Peyer's patch (tissue), 4 donors: ENCODE data around the gene CDK2. TPM values are rescaled to one million over a fixed set of nuclear protein-coding genes. Genes with fewer than 3 reads are reported as not detected.
"Not testable (repeated sequence)": the region's sequence is repeated elsewhere in the genome, so short reads cannot be mapped to it uniquely, and the experiment has no call there.

Experiments
- DNase-seq, 3 donors: peaks; one replicate each; pipeline ENCODE4 v3.0.0-alpha.2; 2017 to 2019
- H3K27ac ChIP-seq, 4 donors: fragments of 200-600 bp; sonication (generic); one replicate each; pipeline ENCODE4 v1.5.1; 2016 to 2019
- H3K27me3 ChIP-seq, 2 donors: fragments of 200-600 bp; sonication (generic); one replicate each; pipeline ENCODE4 v1.5.1; 2019
- H3K36me3 ChIP-seq, 3 donors: fragments of 200-600 bp; sonication (generic); one replicate each; pipeline ENCODE4 v1.5.1; 2016 to 2019
- H3K4me1 ChIP-seq, 4 donors: fragments of 200-600 bp; sonication (generic); one replicate each; pipeline ENCODE4 v1.5.1; 2016 to 2019
- H3K4me3 ChIP-seq, 4 donors: fragments of 200-600 bp; sonication (generic); 1 replicate in 3 of 4; 2 replicates in 1 of 4; pipeline ENCODE4 v1.5.1; 2016 to 2019; ENCODE audit warnings: mild to moderate bottlenecking in 1 of 4
- H3K9me3 ChIP-seq, 4 donors: fragments of 200-600 bp; sonication (generic); one replicate each; pipeline ENCODE4 v1.5.1; 2016 to 2019; ENCODE audit warnings: mild to moderate bottlenecking in 1 of 4
- CTCF ChIP-seq, 6 experiments: fragments of 450-650 bp in 4 of 6; fragments of 200-600 bp in 2 of 6; sonication (generic) in 1 of 6; IDR thresholded peaks; one replicate each; pipeline ENCODE4 v1.5.1; 2017 to 2019; ENCODE audit warnings: antibody characterized with exemption in 6 of 6, mild to moderate bottlenecking in 3 of 6, moderate library complexity in 1 of 6
- POLR2A ChIP-seq, 2 donors: fragments of 450-650 bp; IDR thresholded peaks; one replicate each; pipeline ENCODE4 v1.5.1; 2017; ENCODE audit warnings: antibody characterized with exemption in 2 of 2, mild to moderate bottlenecking in 2 of 2, moderate library complexity in 2 of 2
- total RNA-seq, 4 donors: library from RNA; depleted of rRNA; stranded (reverse); fragments of >200 nt; gene quantifications; one replicate each; pipeline ENCODE4 v1.1.0, GENCODE V29; 2016

The CDK2 gene
- 10 to 100 TPM in 3 of 4 donors, 1 to 10 TPM in 1; 7.7 to 55.3 (median 13.4) TPM for total RNA-seq

GRCh38 chr12:55966408-55967281 lies at the start of gene CDK2:
Gene CDK2 (plus strand): TSS chr12:55966830. CDS start chr12:55967009, 179 bp downstream.
- peak; percentile 96 to 98 (median 97) for DNase-seq
- Histone ChIP-seq H3K4me1 (peaks cover 0 to 11% (median 2%) of the 10 kb centered on the region in 4 donors), H3K27me3 (no peaks in the 10 kb centered on the region), H3K4me3 (peak within 1 kb of the TSS; percentile 60 to 79 (median 76)), H3K27ac (peak within 1 kb of the TSS; percentile 69 to 81 (median 78)), H3K36me3 (no peaks in the 10 kb centered on the region), H3K9me3 (no peaks in the 10 kb centered on the region)
- no peak for TF ChIP-seq CTCF (IDR thresholded peaks at IDR 0.05)
- TF ChIP-seq POLR2A (IDR thresholded peaks at IDR 0.05): peak; percentile 37 to 64

- DNase-seq, H3K27me3 ChIP-seq, H3K4me3 ChIP-seq, H3K27ac ChIP-seq, H3K9me3 ChIP-seq: not testable (repeated sequence)
- peaks cover 0 to 14% (median 2%) of the 10 kb centered on the region in 4 donors for H3K4me1 ChIP-seq
- H3K36me3 ChIP-seq: peaks cover 0 to 31% (median 0%) of the 10 kb centered on the region in 3 donors
Measured at GRCh38 chr12:55919032-55919431, 47.6 kb upstream of the CDK2 start.

- Histone ChIP-seq H3K9me3 (no peaks in the 10 kb centered on the region), H3K4me3 (no peak overlapping the region), H3K4me1 (peaks cover 0 to 14% (median 2%) of the 10 kb centered on the region in 4 donors), H3K27me3 (no peaks in the 10 kb centered on the region), H3K36me3 (peaks cover 0 to 20% (median 0%) of the 10 kb centered on the region in 3 donors), H3K27ac (no peak overlapping the region)
- no peak for DNase-seq
- no peak for TF ChIP-seq POLR2A (IDR thresholded peaks at IDR 0.05)
- no peak for TF ChIP-seq CTCF (IDR thresholded peaks at IDR 0.05)
Measured at GRCh38 chr12:55922126-55922525, 44.5 kb upstream of the CDK2 start.

- not testable (repeated sequence) for H3K27ac ChIP-seq, H3K4me3 ChIP-seq, H3K27me3 ChIP-seq, H3K9me3 ChIP-seq
- Histone ChIP-seq H3K36me3 (peaks cover 0 to 19% (median 0%) of the 10 kb centered on the region in 3 donors), H3K4me1 (peaks cover 0 to 21% (median 2%) of the 10 kb centered on the region in 4 donors)
- peak in 1 of 3 donors; percentile 13 for DNase-seq
Measured at GRCh38 chr12:55923648-55924047, 43.0 kb upstream of the CDK2 start.

- TF ChIP-seq CTCF (IDR thresholded peaks at IDR 0.05): no peak
- no peak for TF ChIP-seq POLR2A (IDR thresholded peaks at IDR 0.05)
- no peaks in the 10 kb centered on the region for H3K9me3 ChIP-seq
- H3K27ac ChIP-seq: no peak overlapping the region
- no peak for DNase-seq
- peaks cover 0 to 30% (median 3%) of the 10 kb centered on the region in 4 donors for H3K4me1 ChIP-seq
- H3K4me3 ChIP-seq: no peak overlapping the region
- no peaks in the 10 kb centered on the region for H3K27me3 ChIP-seq
- peaks cover 0 to 19% (median 0%) of the 10 kb centered on the region in 3 donors for H3K36me3 ChIP-seq
Measured at GRCh38 chr12:55925371-55925770, 41.3 kb upstream of the CDK2 start.

- Histone ChIP-seq H3K4me3 (peak overlapping the region; percentile 64 to 91 (median 79)), H3K4me1 (peaks cover 0 to 36% (median 4%) of the 10 kb centered on the region in 4 donors), H3K36me3 (peaks cover 0 to 19% (median 0%) of the 10 kb centered on the region in 3 donors), H3K27ac (peak overlapping the region; percentile 95 to 98 (median 96)), H3K9me3 (no peaks in the 10 kb centered on the region), H3K27me3 (no peaks in the 10 kb centered on the region)
- TF ChIP-seq CTCF (IDR thresholded peaks at IDR 0.05): no peak
- TF ChIP-seq POLR2A (IDR thresholded peaks at IDR 0.05): no peak
- no peak for DNase-seq
Measured at GRCh38 chr12:55925870-55926737, 40.5 kb upstream of the CDK2 start.
